Right forelimb (tissue), 1 donor: ENCODE data around the gene FYN.

Source experiments
- DNase-seq: peaks from one replicate; pipeline ENCODE4 v3.0.0-alpha.2; 2018

FYN gene

DNA sequence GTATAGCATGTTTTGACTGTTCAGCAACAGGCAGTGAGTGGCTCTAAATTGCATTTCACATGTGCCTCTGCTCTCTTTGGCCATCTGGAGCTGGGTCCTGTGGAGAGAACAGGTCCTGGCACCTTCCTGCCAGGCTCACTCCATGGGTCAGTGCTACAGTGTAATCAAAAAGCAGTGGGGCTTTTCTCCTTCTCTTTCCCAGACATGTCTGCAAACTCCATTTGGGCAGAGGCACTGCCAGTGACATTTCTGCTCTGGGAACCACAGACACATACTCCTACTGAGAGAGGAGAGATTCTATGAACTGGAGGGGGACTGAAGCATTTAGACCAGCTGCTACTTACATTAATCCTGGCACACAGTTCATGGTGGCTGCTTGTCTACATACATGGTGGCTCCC is 199.3 kb downstream of the FYN start:
- no peak for DNase-seq

DNA sequence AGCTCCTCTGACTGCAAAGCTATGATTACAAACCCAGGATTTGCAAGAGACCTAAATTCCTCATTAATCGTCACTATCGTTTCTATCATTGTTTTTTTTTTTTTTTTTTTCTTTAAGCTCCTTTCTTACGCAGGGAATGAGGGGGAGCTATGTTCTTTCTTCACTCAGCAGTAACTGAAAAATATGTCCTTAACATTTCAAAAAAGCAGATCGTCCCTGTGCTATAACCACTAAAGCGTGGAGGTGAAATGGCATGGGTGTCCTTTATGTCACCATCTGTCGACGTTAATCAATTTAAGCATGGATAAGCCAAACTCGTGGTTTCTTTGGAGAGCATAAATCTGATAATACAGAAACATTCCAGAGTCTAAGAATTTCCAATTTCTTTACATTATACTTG is 199.7 kb downstream of the FYN start:
- DNase-seq, result no peak

DNA sequence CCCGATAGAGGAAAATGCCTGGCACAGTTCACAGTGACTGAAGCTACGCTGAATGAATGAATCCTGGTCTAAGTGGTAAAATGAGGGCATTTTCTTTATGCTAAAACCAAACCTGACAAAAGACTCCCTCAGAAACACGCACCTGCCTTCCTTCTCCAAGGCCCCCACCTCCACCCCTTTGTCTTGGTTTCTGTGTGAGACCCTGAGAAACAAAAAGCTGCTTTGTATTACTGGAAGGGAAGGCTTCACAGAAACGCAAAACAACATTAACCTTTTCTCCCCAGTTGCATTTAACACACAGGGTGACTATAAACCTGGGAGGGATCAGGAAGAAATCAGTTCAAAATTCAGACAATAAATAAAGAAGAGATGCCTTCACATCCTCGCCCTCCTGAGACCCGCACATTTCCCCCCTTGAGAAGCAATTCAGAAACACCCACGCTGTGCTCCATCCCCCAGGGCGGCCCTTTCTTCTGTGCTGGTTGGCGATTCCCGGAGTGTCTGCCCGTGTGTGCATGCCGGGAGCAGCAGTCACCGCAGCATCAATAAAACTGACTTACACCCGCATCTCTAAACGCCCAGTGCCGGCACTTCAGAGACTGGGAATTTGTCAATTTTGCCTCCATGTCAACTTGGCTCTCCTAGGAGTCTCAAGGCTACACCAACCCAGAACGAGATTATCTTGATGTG is 200.3 kb downstream of the FYN start:
- DNase-seq, result no peak

DNA sequence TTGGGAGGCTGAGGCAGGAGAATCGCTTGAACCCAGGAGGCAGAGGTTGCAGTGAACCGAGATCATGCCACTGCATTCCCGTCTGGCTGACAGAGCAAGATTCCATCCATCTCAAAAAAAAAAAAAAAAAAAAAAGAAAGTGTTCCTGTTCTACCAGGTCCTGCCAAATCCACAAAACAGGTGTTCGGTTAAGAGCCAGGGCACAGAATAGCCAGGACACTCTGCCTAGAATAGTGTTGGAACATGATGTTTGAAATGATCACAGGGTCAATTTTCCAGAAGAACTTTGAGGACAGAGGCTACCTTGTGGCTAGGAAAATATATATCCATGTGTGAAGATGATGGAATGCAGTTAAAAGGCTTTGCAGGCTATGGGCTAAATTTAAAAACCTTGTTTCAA is 203.9 kb downstream of the FYN start:
- DNase-seq, result no peak

DNA sequence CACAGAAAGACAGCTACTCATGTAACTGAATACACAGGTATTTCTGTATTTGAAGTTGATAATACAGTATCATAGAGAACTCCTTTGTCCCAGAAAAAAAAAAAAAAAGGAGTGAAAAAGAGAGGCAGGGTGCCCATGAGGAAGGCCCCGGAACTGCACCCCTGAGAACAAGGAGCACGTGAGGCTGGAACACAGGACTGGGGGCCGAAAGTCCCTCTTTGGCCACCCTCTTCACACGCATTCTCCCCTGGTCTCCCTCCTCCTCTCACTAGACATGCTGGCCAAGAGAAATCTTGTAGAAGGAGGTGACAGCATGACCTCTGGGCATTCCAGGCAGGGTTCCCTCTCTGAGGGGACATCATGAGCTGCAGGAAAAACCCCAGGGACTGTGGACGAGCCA is 204.8 kb downstream of the FYN start:
- DNase-seq, result no peak

DNA sequence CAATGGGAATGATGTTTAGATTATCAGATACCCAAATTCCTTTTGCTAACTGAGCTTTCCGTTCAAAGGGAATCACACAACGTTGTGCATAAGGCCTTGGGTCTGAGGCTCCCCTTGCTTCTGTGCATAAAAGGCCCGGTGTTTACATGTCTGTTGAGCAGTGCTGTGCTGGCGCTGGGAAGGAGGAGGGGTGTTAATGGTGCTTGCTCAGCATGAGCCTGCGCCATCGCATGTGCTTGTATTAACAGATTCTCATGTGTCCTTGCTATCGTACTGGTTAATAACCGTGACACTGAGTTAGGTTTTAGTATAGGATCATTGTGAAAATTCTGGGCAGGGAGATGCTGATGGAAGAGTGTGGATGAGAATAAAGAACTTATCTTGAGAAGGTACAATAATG is 205.3 kb downstream of the FYN start:
- no peak for DNase-seq

DNA sequence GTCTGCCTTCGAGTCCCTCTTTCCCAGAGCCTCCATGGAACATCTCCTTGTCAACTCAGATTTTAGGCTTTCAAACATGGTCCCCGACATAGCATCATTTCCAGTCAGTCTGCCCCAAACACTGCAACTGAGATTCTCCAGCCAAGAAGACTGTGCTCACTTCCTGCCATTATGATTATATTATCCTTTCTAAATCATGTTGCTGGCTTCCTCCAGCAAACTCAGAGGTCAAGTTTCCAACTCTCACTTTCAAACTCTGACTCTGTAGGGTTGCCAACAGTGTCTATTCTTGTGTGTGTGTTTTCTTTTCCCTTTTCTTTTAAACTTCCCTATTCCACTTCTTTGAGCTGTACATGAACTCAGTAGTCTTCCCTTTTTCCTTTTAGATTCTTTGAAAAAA is 206.4 kb downstream of the FYN start:
- DNase-seq, result no peak

DNA sequence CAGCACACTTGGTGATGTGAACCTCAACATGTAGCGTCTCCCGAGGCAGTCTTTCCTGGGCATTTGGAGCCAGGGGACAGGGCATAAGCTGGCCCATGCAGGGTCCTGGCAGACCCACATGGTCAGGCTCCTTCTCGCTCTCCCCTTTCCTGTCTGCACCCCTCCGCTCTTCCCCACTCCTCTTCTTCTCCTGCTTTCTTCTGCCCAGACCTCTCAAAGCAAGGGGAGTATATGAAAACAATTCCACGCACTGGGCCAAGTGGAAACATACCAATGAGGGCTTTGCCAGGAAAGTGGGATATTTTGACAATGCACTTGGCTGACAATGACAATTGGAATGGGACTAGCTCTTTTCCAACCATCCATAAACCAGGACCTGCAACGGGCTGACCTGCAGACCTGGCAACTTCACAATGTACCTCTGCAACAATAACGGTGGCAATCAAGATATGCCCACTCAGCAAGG is 208.7 kb downstream of the FYN start:
- peak; percentile 73 for DNase-seq

DNA sequence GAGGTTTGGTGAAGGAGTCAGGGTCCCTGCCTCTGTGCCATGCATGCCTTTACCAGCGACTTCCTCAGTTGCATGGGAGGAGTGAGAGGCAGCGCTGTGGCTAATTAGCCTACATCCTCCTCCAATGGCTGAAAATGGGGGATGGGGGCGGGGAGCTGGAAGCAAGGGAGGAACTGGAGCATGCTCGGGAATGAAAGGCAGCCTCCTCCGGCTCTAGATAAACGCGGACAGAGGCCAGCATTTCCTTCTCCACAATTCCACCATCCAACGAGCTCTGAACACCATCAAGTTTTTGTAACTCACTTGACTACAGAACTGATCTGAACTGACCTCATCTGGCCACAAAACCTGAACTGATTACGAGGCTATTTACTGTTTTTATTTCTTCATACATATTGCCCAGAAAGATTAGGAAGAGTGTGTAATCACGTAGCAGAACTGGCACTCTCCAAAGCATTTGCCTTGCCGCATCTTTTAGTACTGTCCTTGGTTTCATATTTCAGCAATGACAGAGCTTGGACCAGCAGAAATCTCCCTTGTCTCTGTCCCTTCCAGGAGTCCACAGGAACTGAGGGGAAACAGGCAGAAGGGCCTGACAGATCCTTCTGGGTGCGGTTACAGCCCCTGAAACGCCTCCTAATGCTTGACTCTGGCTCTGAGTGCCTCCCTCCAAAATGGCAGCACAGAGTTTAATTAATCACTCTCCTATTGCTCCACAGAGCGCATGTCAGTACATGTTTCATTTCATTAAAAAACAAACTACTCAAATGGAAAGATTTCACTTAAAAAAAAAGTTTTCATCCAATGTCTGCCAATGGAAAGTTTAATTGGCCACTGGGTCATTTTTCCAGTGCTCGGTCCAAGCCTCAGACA is 209.3 kb downstream of the FYN start:
- DNase-seq, result no peak

DNA sequence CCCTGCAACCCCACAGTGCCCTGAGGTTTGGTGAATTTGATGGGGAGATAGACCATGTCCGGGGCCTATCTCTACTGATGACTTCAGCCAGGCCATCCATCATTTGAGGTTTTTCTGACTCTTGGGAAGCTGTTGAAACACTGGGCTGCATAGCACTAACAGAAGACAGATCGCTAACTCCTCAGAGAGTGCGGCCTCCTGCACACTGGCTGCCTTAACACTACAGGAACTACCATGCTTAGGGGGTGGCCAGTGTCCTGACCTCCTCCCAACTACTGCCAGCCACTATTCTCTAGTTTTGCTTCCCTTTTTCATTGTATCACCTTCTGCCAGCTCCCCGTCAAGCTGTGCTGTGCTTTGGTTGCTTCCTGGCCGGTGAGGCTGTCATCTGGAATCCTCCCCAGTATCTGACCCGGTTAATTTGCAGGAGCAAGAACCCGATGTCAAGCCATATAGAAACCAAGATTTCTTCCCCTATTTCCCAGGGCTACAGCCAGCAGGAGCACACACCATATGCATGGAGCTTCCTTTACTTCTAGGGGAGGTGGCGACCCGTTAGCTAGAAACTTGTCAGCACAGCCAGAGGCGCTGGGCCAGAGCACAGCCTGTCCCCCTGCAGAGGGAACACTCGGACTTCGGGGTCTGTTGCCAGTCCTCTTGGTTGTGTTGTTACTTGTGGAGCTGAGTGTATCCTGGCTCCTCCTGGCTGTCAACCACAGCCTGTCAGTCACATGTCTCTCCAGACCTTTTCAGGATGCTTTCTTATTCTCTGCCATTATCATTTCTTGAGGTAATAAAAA is 210.3 kb downstream of the FYN start:
- no peak for DNase-seq

DNA sequence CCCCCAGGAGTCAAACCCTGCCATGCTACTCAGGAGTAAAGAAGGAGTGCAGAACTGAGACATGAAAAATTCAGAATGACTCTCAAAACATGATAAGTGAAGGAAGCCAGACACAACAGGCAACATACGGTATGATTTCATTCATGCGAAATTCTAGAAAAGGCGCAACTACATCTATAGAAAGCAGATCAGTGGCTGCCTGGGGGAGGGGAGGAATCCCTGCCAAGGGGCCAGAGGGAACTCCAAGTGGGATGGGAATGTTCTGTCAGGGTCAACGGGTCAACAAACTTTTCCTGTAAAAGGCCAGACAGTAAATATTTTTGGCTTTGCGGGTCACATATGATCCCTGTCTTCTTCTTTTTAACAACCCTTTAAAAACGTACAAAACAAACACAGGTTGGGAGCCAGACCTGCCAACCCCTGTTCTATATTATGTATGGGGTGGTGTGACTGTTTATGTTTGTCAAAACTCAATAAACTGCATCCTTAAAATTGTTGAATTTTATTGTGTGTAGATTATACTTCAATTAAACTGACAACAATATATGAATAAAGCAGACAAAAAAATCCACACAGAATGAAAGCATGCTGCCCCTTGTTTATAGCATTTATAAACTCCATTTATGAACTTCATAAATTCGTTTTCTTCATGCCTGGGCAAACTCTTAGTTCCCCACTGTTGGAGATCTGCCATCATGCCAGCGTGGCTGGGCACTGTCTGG is 211.0 kb downstream of the FYN start:
- DNase-seq, result no peak

DNA sequence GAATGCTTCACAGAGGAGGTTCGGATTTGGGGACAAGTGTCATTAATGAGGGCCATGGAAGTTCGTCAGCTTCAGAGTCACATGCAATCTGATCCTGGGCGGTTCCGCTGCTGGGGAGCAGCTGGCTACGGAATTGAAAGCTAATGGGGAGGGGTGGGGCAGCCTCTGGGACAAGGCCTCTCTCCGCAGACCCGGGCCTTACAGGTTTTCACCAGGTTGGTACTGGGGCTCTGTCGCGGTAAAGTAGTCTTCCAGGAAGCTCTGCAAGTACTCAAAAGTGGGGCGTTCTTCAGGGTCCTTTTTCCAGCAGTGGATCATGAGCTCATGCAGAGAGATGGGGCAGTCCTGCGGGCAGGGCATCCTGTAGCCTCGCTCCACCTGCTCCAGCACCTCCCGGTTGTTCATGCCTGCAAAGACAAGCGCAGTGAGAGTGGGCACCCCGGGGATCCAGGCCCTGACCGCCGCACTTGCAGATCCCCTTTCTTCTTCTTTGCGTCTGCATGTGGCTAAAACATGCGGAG is 211.7 kb downstream of the FYN start:
- DNase-seq, result no peak

DNA sequence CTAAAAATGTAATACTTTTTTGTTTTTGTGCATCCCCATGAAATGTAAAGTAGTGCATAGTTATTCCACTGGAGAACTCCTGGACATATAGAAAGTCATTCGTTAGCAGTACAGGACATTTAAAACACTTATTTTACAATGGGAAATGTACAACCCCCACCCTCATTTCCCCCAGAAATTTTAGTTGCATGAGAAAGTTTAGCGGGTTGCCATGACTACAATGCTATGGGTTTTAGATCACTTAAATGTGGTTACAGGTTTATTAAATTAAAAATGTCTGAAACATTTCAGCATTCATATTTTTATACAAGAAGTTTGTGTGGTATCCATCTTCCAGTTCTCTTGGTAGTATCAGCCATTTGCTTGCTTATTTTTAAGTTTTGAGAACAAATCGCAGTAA is 212.7 kb downstream of the FYN start:
- DNase-seq, result no peak

DNA sequence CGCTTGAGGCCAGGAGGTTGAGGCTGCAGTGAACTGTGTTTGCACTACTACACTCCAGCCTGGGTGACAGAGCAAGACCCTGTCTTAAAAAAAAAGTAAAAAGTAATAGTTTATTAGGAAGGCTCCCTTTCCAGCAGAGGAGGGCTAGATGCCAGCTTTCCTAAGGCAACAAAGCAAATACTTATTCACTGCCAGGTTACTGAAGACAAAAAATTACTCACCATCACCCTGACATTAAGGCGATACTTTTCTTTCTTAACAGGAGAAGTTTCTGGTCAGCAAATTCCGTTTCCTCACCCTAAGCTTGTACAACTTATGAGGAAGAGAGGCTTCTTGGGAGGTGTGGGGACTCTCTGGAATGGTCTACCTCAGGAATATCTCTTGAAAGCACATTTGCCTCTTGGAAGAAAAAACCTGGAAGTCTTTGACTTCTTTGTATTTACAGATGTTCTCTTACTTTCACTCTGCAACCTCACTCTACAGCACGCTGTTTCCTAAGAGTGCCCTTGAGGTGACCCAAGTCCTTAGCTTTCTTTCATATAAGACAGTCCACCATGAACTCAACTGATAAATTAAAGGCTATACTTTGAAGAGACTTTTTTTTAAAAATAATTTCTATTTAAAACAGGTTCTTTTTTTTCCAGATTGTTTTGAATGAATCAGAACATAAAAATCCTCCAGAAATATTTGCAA is 214.6 kb downstream of the FYN start:
- DNase-seq, result no peak

DNA sequence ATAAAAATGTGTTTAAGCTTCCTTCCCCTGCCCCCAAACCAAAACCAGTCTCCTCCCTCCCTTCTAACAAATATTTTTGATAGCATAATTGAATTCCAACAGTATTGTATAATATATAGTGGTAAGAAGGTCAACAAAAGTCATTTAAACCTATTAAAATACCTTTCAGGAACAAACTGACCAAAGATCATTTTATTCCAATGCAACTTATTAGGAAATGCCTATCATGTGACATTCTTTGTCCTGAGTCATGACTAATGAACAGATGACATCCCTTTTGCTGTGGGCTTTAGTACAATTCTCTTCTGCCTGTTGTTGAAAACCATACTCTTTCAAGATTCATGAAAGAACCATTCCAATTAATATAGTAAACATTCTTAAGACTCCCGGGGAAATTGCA is 216.1 kb downstream of the FYN start:
- DNase-seq, result no peak

DNA sequence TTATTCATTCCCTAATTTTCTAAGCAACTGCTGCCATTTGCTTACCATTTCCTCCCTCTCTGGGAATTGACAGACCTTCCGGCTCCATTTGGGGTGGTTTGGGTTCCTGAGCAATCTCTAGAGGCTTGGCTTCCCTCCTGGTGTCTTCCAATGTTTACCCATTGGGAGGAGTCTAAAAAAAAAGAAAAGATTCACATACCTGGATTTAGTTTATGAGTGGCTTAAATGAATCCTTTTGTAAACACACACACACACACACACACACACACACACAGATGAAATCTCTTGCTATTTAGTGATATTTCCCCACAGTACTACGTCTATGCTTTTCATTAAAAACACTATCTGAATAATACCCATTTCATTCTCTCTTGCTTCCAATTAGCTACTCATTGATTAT is 219.3 kb downstream of the FYN start:
- no peak for DNase-seq

DNA sequence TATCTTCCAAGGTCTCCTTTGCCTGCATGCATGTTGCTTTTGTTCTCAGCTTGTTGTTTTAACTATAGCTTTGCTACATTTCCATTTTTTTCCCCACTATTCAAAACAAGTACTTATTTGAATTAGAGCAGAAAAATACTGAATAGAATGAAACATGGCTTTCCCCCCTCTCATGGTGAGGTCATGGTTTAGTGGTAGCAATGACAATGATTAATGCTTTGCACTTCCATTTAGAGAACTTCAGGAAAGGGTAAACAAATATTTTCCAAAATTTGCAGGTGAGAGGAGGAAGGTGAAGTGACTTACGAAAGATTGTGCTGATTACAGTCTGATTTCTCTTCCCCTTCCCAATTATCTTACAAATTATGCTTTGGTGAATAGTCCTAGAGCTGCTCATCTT is 219.8 kb downstream of the FYN start:
- no peak for DNase-seq

DNA sequence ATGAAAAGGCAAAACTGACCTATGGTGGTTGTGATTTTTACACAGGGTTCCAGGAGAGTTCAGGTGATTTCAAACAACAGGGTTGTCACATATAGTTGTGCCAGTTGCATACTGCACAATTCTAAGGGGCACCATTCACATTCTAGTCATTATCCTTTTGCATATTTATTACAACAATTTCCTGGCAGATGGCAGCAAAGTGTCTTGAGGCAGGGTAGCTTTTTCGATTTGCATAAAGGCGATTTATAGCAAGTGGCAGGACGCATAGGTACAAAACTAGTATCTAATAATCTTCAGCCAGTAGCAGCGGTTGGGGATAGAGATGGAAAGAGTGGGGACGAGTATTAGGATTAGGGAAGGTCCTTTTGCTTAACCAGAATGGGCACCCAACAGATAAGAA is 221.1 kb downstream of the FYN start:
- no peak for DNase-seq

DNA sequence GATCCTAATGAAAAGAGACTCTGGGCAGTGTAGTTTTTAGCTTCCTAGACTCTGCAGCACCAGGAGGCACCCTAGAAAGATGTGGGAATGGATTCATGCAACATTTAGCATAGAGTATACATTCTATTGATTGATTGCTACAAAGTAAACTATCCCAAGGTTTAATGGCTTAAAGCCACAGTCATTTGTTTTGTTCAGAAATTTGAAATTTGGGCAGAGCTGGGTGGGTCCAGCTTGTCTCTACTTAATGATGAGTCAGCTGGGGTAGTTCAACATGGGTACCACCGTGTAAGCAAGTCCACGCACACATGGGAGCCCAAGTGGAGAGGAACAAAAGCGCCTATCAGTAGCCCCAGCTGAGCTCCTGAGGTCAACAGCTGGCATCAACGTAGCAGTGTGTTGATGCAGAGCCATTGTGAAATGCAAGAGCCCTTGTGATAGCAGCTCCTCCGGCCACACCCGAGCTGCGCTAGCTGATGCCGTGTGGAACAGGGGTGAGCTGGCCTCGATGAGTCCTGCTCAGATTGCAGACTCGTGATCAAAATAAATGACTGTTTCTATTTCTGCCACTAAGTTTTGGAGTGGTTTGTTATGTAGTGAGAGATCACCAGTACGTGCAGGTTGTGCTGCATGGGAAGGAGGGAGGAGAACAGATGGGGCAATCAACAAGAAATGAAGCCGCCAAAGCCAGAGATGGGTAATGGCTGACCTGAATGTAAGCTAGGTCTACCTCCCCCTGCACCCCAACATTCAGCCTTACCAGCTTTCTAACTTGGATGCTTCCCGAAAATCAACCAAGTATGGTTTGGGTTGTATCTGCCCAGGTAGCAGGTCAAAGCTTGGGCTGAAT is 221.8 kb downstream of the FYN start:
- no peak for DNase-seq

DNA sequence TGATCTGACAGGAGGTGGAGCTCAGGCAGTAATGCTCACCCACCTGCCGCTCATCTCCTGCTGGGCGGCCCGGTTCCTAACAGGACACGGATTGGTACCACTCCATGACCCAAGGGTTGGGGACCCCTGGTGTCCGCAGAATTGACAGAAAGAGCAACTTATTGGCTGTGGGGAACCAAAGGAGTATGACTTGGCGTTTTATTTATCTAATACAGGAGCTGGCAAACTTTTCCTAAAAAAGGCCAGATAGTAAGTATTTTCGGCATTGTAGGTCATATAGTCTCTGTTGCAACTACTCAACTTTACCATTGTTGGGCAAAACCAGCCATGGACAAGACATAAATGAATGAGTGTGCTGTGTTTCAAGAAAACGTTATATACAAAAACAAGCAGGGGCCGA is 223.2 kb downstream of the FYN start:
- no peak for DNase-seq

DNA sequence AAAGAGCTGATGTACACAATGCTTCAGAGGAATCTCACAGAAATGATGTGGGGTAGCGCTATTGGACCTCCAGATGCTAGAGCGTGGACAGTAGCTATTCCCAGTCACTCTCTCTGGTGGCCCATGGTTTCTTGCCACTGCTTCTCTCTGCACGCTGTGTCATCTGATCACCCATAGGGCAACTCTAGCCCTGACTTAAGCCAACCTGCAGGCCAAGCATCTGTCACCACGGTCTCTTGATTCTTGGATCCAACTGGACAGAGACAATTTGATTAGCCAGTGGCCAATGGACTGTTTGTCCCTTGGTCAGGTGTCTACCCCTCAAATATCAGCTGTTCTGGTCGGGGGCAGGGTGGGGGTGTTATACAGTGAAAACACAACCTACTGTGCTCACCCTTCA is 225.2 kb downstream of the FYN start:
- DNase-seq, result no peak
